Panc1 (cell line): Measurements from ENCODE around the gene DEPDC5. TPM values are rescaled to one million over a fixed set of nuclear protein-coding genes. Genes with fewer than 3 reads are reported as not detected.

ENCODE experiments used
- ATAC-seq: fragments of 200-7000 bp; cut with Tn5 transposase; 2 replicates; pipeline ENCODE4 v1.9.1; 2020; ENCODE audit warnings: mild to moderate bottlenecking, moderate library complexity
- BruUV-seq: library from RNA; stranded (reverse); fragments of 400-500 nt; replicated peaks from 2 replicates; lab custom pipeline; 2021; lab: Mats Ljungman, UMichigan
- CTCF ChIA-PET: fragments of 300-600 bp; sonication (Branson Sonifier 250); formaldehyde crosslinking; loops from one replicate; lab custom pipeline; 2022; ENCODE audit warnings: antibody characterized with exemption; lab: Charles Lee
- POLR2A ChIA-PET: fragments of 300-600 bp; sonication (Branson Sonifier 250); formaldehyde crosslinking; loops from one replicate; lab custom pipeline; 2022; ENCODE audit warnings: antibody characterized with exemption; lab: Charles Lee
- DNase-seq: peaks from one replicate; pipeline ENCODE4 v3.0.0-alpha.2; 2010; ENCODE audit warnings: low read depth, low spot score
- H3K27ac ChIP-seq: 2 replicates; pipeline ENCODE4 v1.5.1; 2011; ENCODE audit warnings: mild to moderate bottlenecking, low read length, inconsistent platforms
- H3K27me3 ChIP-seq: fragments of 200-500 bp; sonication (Bioruptor generic); 2 replicates; pipeline ENCODE4 v1.6.0; 2014; ENCODE audit warnings: low read length, inconsistent platforms; ENCODE audit not compliant: control insufficient read depth, insufficient read depth
- H3K36me3 ChIP-seq: fragments of 200-500 bp; sonication (Bioruptor generic); 2 replicates; pipeline ENCODE4 v1.5.1; 2014; ENCODE audit warnings: inconsistent platforms, mild to moderate bottlenecking, low read length, moderate library complexity; ENCODE audit not compliant: control insufficient read depth, insufficient read depth
- H3K4me1 ChIP-seq: 2 replicates; pipeline ENCODE4 v1.5.1; 2011; ENCODE audit warnings: inconsistent platforms, mild to moderate bottlenecking, low read length, moderate library complexity; ENCODE audit not compliant: control insufficient read depth, insufficient read depth
- H3K4me3 ChIP-seq, 2 experiments: 2 replicates each; pipeline ENCODE4 v1.5.1; 2011 to 2012; ENCODE audit warnings: low read depth in 2 of 2, low read length in 2 of 2, mild to moderate bottlenecking in 2 of 2, inconsistent platforms in 1 of 2, moderate library complexity in 1 of 2
- H3K9me3 ChIP-seq: fragments of 200-500 bp; sonication (Bioruptor generic); 2 replicates; pipeline ENCODE4 v1.5.1; 2014; ENCODE audit warnings: low read depth, mild to moderate bottlenecking, inconsistent platforms, low read length, moderate library complexity; ENCODE audit not compliant: control insufficient read depth, insufficient read depth
- POLR2AphosphoS5 ChIP-seq: IDR thresholded peaks from 2 replicates; pipeline ENCODE4 v1.6.1; 2012; ENCODE audit warnings: mild to moderate bottlenecking, low read depth, low read length, moderate library complexity
- SIN3A ChIP-seq: IDR thresholded peaks from 2 replicates; pipeline ENCODE4 v1.6.1; 2012; ENCODE audit warnings: low read depth, mild to moderate bottlenecking, low read length, moderate library complexity, borderline replicate concordance; ENCODE audit not compliant: insufficient read depth
- TCF7L2 ChIP-seq: IDR thresholded peaks from 2 replicates; pipeline ENCODE4 v1.6.1; 2011; ENCODE audit warnings: mild to moderate bottlenecking, low read depth, low read length, inconsistent platforms
- in situ Hi-C: cut with HindIII; loops from 2 replicates; pipeline ENCODE4 v1.10.0; 2016; ENCODE audit warnings: low sequenced_read_pairs, low pct_unique_long_range_greater_than_20kb
- intact Hi-C: fragments of 100-400 bp; cut with micrococcal nuclease; formaldehyde crosslinking; loops from one replicate; pipeline ENCODE4 v1.10.0; 2022; ENCODE audit not compliant: unreplicated experiment
- total RNA-seq: library from RNA; stranded (reverse); gene quantifications from one replicate; pipeline ENCODE4 v1.2.1, GENCODE V29; 2021; ENCODE audit not compliant: unreplicated experiment
- TF ChIP-seq, protein P1 (sequence below), 2 experiments: IDR thresholded peaks; 2 replicates each; pipeline ENCODE4 v1.6.1; 2011 to 2012; ENCODE audit warnings: low read depth in 2 of 2, control low read depth in 1 of 2, low read length in 1 of 2, mild to moderate bottlenecking in 1 of 2, moderate library complexity in 1 of 2; ENCODE audit not compliant: insufficient read depth in 1 of 2
- TF ChIP-seq, protein P2 (sequence below): fragments of 450-650 bp; IDR thresholded peaks from 2 replicates; pipeline ENCODE4 v1.5.1; 2017; ENCODE audit warnings: mild to moderate bottlenecking

DEPDC5 gene
- total RNA-seq, 1 experiment from 2014 or later, result 20.2 TPM

DNA sequence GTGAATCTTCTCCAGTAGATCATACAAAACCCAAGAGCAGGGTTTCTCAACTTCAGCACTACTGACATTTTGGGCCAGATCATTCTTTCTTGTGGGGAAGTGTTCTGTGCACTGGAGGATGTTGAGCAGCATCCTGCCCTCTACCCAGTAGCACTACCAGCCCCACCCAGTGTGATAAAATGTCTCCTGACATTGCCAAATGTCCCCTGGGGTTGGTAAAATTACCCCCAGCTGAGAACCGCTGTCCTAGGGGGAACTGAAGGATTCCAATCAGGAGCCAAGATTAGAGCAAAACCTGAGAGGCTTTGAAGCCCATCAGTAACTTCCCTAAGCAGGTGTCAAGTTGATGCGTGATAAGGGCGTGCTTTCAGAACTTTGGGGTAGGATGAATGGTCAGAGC lies 129.2 kb downstream of the DEPDC5 start:
- CTCF ChIA-PET, result interaction anchor here (0.6 kb wide), 1 partner anchor 501 kb away, joined by 3 read pairs; no protein-coding TSS in a partner anchor
- in situ Hi-C loops, result no loop called here
- BruUV-seq, result no TSS peak

DNA sequence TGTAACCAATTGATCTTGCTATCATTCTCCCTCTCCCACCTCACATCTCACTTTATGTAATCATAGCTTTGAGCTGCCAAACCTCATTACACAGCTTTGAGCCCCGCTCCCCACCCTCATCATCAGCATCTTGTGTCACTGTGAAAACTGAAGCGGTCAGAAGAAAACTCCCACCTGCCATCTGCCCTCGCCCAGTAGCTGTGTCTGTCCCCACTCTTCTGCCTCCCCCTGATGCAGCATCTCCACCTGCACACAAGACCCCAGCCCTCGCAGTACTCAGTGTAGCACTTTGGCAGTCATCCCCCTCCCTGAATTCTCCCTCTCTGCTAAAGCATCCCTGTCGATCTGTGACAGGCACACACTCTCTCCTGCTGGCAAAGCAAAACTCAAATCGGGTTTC lies 130.2 kb downstream of the DEPDC5 start:
- TF ChIP-seq, protein P1, sequence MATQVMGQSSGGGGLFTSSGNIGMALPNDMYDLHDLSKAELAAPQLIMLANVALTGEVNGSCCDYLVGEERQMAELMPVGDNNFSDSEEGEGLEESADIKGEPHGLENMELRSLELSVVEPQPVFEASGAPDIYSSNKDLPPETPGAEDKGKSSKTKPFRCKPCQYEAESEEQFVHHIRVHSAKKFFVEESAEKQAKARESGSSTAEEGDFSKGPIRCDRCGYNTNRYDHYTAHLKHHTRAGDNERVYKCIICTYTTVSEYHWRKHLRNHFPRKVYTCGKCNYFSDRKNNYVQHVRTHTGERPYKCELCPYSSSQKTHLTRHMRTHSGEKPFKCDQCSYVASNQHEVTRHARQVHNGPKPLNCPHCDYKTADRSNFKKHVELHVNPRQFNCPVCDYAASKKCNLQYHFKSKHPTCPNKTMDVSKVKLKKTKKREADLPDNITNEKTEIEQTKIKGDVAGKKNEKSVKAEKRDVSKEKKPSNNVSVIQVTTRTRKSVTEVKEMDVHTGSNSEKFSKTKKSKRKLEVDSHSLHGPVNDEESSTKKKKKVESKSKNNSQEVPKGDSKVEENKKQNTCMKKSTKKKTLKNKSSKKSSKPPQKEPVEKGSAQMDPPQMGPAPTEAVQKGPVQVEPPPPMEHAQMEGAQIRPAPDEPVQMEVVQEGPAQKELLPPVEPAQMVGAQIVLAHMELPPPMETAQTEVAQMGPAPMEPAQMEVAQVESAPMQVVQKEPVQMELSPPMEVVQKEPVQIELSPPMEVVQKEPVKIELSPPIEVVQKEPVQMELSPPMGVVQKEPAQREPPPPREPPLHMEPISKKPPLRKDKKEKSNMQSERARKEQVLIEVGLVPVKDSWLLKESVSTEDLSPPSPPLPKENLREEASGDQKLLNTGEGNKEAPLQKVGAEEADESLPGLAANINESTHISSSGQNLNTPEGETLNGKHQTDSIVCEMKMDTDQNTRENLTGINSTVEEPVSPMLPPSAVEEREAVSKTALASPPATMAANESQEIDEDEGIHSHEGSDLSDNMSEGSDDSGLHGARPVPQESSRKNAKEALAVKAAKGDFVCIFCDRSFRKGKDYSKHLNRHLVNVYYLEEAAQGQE (IDR thresholded peaks at IDR 0.05; ENCODE audit: insufficient read depth in 1 of 2, low read depth in 2 of 2, low read length in 1 of 2), result no peak
- TF ChIP-seq TCF7L2, result no peak
- TF ChIP-seq SIN3A, result no peak
- TF ChIP-seq POLR2AphosphoS5, result no peak
- TF ChIP-seq, protein P2, sequence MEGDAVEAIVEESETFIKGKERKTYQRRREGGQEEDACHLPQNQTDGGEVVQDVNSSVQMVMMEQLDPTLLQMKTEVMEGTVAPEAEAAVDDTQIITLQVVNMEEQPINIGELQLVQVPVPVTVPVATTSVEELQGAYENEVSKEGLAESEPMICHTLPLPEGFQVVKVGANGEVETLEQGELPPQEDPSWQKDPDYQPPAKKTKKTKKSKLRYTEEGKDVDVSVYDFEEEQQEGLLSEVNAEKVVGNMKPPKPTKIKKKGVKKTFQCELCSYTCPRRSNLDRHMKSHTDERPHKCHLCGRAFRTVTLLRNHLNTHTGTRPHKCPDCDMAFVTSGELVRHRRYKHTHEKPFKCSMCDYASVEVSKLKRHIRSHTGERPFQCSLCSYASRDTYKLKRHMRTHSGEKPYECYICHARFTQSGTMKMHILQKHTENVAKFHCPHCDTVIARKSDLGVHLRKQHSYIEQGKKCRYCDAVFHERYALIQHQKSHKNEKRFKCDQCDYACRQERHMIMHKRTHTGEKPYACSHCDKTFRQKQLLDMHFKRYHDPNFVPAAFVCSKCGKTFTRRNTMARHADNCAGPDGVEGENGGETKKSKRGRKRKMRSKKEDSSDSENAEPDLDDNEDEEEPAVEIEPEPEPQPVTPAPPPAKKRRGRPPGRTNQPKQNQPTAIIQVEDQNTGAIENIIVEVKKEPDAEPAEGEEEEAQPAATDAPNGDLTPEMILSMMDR, result no peak
- Histone ChIP-seq H3K27me3 (no peaks in the 10 kb centered on the region), H3K4me3 (no peak overlapping the region), H3K9me3 (no peaks in the 10 kb centered on the region), H3K27ac (no peak overlapping the region), H3K36me3 (no peaks in the 10 kb centered on the region), H3K4me1 (no peaks in the 10 kb centered on the region)
- in situ Hi-C loops (no loop called here), intact Hi-C loops (no loop called here)
- no TSS peak for BruUV-seq
- POLR2A ChIA-PET, result no interaction called here
- CTCF ChIA-PET, result no interaction called here
- ATAC-seq, result no peak
- no peak for DNase-seq

More for the DNA sequence above, 129.2 kb downstream of the DEPDC5 start:
- no peaks in the 10 kb centered on the region for H3K4me1 ChIP-seq
- H3K27me3 ChIP-seq, result no peaks in the 10 kb centered on the region
- no peaks in the 10 kb centered on the region for H3K9me3 ChIP-seq
- POLR2A ChIA-PET, result no interaction called here
- TF ChIP-seq POLR2AphosphoS5 (no peak), TCF7L2 (no peak), SIN3A (no peak)
- TF ChIP-seq, protein P1 (IDR thresholded peaks at IDR 0.05; ENCODE audit: insufficient read depth in 1 of 2, low read depth in 2 of 2, low read length in 1 of 2), result no peak
- TF ChIP-seq, protein P2, result no peak
- ATAC-seq (no peak), DNase-seq (no peak)
- H3K4me3 ChIP-seq, result no peak overlapping the region
- intact Hi-C loops, result no loop called here
- no peaks in the 10 kb centered on the region for H3K36me3 ChIP-seq
- H3K27ac ChIP-seq, result no peak overlapping the region
